ENCODE measurements around the gene SHB.

GRCh38 chr9:37958154-37958553 lies 110.9 kb downstream of the SHB start:
- TF ChIP-seq CTCF (IDR thresholded peaks at IDR 0.05) (no peak), POLR2A (IDR thresholded peaks at IDR 0.05) (no peak)

Measured in body of pancreas (tissue), 4 donors.